Left ventricle myocardium inferior (tissue), 1 donor: ENCODE data around the gene HSP90AB1. TPM values are rescaled to one million over a fixed set of nuclear protein-coding genes. Genes with fewer than 3 reads are reported as not detected.
A peak's percentile ranks its signal among the peaks of the same experiment; 100 is the strongest.

Experiments used
- DNase-seq: peaks from one replicate; pipeline ENCODE4 v3.0.0-alpha.2; 2020
- H3K27ac ChIP-seq: fragments of 200-600 bp; replicated peaks from 2 replicates; pipeline ENCODE4 v1.8.0; 2021
- H3K27me3 ChIP-seq: fragments of 200-600 bp; 2 replicates; pipeline ENCODE4 v1.8.0; 2021; ENCODE audit warnings: low read depth
- H3K36me3 ChIP-seq: fragments of 200-600 bp; 2 replicates; pipeline ENCODE4 v1.8.0; 2021
- H3K4me1 ChIP-seq: fragments of 200-600 bp; 2 replicates; pipeline ENCODE4 v1.8.0; 2021
- H3K4me3 ChIP-seq: fragments of 200-600 bp; 2 replicates; pipeline ENCODE4 v1.8.0; 2021; ENCODE audit warnings: mild to moderate bottlenecking, moderate library complexity
- H3K9me3 ChIP-seq: fragments of 200-600 bp; replicated peaks from 2 replicates; pipeline ENCODE4 v1.8.0; 2021
- CTCF ChIP-seq: fragments of 200-600 bp; IDR thresholded peaks from 2 replicates; pipeline ENCODE4 v1.8.0; 2021; ENCODE audit warnings: antibody characterized with exemption, mild to moderate bottlenecking, borderline replicate concordance
- intact Hi-C: fragments of 100-400 bp; cut with micrococcal nuclease; formaldehyde crosslinking; loops from one replicate; pipeline ENCODE4 v1.11.0; 2022
- total RNA-seq: library from RNA; stranded (reverse); fragmentation: NEBNext Ultra II Directional; extraction: Animal tissue kit (Norgen Biotek cat#: 25700); gene quantifications from one replicate; pipeline ENCODE4 v1.2.1, GENCODE V29; 2021
- donor health status: DM: no; HTN: yes; CAD: no; lungs with severe emphysema.

The HSP90AB1 gene
- total RNA-seq, 1 donor from 2014 or later: 786 TPM

GRCh38 chr6:44219815-44220784 is 26.8 kb upstream of the HSP90AB1 start:
- DNase-seq: no peak
- H3K36me3 ChIP-seq: no peaks in the 10 kb centered on the region
- H3K4me1 ChIP-seq: peaks cover 92% of the 10 kb centered on the region
- H3K27ac ChIP-seq: peak overlapping the region; percentile 98
- TF ChIP-seq CTCF: no peak
- no peaks in the 10 kb centered on the region for H3K9me3 ChIP-seq
- no peaks in the 10 kb centered on the region for H3K27me3 ChIP-seq
- intact Hi-C loops: no loop called here
- peak overlapping the region; percentile 75 for H3K4me3 ChIP-seq

- no peaks in the 10 kb centered on the region for H3K9me3 ChIP-seq
- peak overlapping the region; percentile 98 for H3K27ac ChIP-seq
- intact Hi-C loops: no loop called here
- no peak for TF ChIP-seq CTCF
- DNase-seq: no peak
- H3K4me3 ChIP-seq: peak overlapping the region; percentile 75
- H3K36me3 ChIP-seq: no peaks in the 10 kb centered on the region
- H3K27me3 ChIP-seq: no peaks in the 10 kb centered on the region
- H3K4me1 ChIP-seq: peaks cover 98% of the 10 kb centered on the region
Measured at GRCh38 chr6:44220913-44221290, 26.0 kb upstream of the HSP90AB1 start.

- peak; percentile 87 for TF ChIP-seq CTCF
- Histone ChIP-seq H3K9me3 (no peaks in the 10 kb centered on the region), H3K27ac (peak overlapping the region; percentile 98), H3K36me3 (no peaks in the 10 kb centered on the region), H3K4me3 (peak overlapping the region; percentile 88), H3K27me3 (no peaks in the 10 kb centered on the region), H3K4me1 (peaks cover 98% of the 10 kb centered on the region)
- intact Hi-C loops: no loop called here
- peak; percentile 94 for DNase-seq
Measured at GRCh38 chr6:44221291-44221960, 25.5 kb upstream of the HSP90AB1 start.

GRCh38 chr6:44221961-44222335 is 25.0 kb upstream of the HSP90AB1 start:
- TF ChIP-seq CTCF: no peak
- H3K4me3 ChIP-seq: peak overlapping the region; percentile 88
- no peak for DNase-seq
- no peaks in the 10 kb centered on the region for H3K27me3 ChIP-seq
- H3K36me3 ChIP-seq: no peaks in the 10 kb centered on the region
- intact Hi-C loops: no loop called here
- H3K4me1 ChIP-seq: peaks cover 98% of the 10 kb centered on the region
- H3K27ac ChIP-seq: peak overlapping the region; percentile 98
- no peaks in the 10 kb centered on the region for H3K9me3 ChIP-seq

GRCh38 chr6:44222486-44223318 is 24.2 kb upstream of the HSP90AB1 start:
- H3K4me3 ChIP-seq: peak overlapping the region; percentile 88
- H3K4me1 ChIP-seq: peaks cover 98% of the 10 kb centered on the region
- peak overlapping the region; percentile 98 for H3K27ac ChIP-seq
- H3K36me3 ChIP-seq: no peaks in the 10 kb centered on the region
- no peak for TF ChIP-seq CTCF
- no peaks in the 10 kb centered on the region for H3K27me3 ChIP-seq
- no peaks in the 10 kb centered on the region for H3K9me3 ChIP-seq
- DNase-seq: no peak
- intact Hi-C loops: no loop called here
